ENCODE measurements around the gene XPR1. TPM values are rescaled to one million over a fixed set of nuclear protein-coding genes. Genes with fewer than 3 reads are reported as not detected.

The XPR1 gene
- total and polyA plus RNA-seq, 10 of the 15 experiments (the other 5 are each of a cell fraction or from before 2014, with no cell fraction given) = 1.1 to 33.9 (median 11.3) TPM

DNA sequence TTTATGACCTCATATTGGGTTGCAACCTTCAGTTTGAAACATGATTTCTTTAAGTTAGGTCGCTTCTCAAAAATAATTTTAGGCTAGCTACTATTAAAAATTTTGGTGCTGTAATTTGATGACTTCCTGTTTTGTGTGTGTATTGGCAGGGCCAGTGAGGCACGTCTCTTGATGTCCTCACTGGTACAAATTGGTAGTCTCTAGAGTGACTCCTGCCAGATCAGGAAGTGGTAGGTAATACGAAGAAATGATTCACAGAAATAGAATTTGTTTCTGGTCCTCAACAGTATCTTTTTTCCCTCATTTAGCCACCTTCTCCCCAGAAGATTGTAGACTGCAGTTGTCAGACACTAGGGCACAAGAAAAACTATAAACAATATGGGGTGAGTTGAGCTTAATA, 160.0 kb downstream of the XPR1 start:
- Histone ChIP-seq H3K4me3 (no peak overlapping the region), H3K9me3 (replicated peaks; ENCODE audit: control insufficient read depth, insufficient read depth, low read length) (no peaks in the 10 kb centered on the region), H2AFZ (ENCODE audit: control insufficient read depth, low read depth, low read length) (no peak overlapping the region), H3K4me2 (ENCODE audit: control insufficient read depth, insufficient read depth) (no peak overlapping the region), H3K4me1 (ENCODE audit: control insufficient read depth, insufficient read depth, low read length) (no peaks in the 10 kb centered on the region), H3K27me3 (replicated peaks in 1 of 2; ENCODE audit: control insufficient read depth in 2 of 2, insufficient read depth in 2 of 2, low read length in 1 of 2) (no peaks in the 10 kb centered on the region), H3K9ac (ENCODE audit: control insufficient read depth, insufficient read depth, low read length) (no peak overlapping the region), H4K20me1 (ENCODE audit: control insufficient read depth, insufficient read depth) (no peaks in the 10 kb centered on the region), H3K27ac (ENCODE audit: control insufficient read depth, insufficient read depth) (no peak overlapping the region), H3K36me3 (ENCODE audit: control insufficient read depth in 2 of 2, insufficient read depth in 2 of 2, low read length in 1 of 2) (no peaks in the 10 kb centered on the region; a peak in 1 of 4 replicates), H3K79me2 (ENCODE audit: control insufficient read depth, insufficient read depth, low read length) (no peaks in the 10 kb centered on the region)
- TF ChIP-seq GABPA (IDR thresholded peaks at IDR 0.05; ENCODE audit: low read depth) = no peak
- TF ChIP-seq SPI1 (IDR thresholded peaks at IDR 0.05; ENCODE audit: borderline replicate concordance, insufficient read depth, low read depth, low read length) = peak; percentile 33; the same call in 1 of the 2 replicates
- in situ Hi-C loops (cut with MboI) = no loop called here
- ChIA-PET RAD21 (ENCODE audit: unreplicated experiment) (interaction anchor here (1.0 to 1.7 kb wide), 2 partner anchors 13 to 72 kb away, joined by 3 to 6 read pairs; no protein-coding TSS in a partner anchor), POLR2A (interaction anchor here (0.5 kb wide), 1 partner anchor 276 kb away, joined by 4 read pairs; no protein-coding TSS in a partner anchor), SMC1A (ENCODE audit: uncharacterized antibody, unreplicated experiment) (interaction anchor here (1.3 to 2.3 kb wide), 5 partner anchors 9 to 258 kb away, joined by 3 to 10 read pairs (median 4); no protein-coding TSS in a partner anchor), CTCF (interaction anchor here (0.6 kb wide), 1 partner anchor 54 kb away, joined by 3 read pairs; no protein-coding TSS in a partner anchor)
- peak; percentile 70 for ATAC-seq
- 29% methylated on average over 3 of the region's 3 CpGs for WGBS (ENCODE audit: insufficient coverage, insufficient replicate concordance, low lambda C conversion rate, missing lambda C conversion rate)
- DNase-seq (ENCODE audit: low read depth, low spot score) = no peak
- BruUV-seq (replicated peaks) = no TSS peak
- intact Hi-C loops (cut with micrococcal nuclease; ENCODE audit: unreplicated experiment) = no loop called here
- FAIRE-seq = no peak

- TF ChIP-seq MTA3 (IDR thresholded peaks at IDR 0.05; ENCODE audit: borderline replicate concordance, low read length) (no peak), CEBPB (IDR thresholded peaks at IDR 0.05; ENCODE audit: borderline replicate concordance in 1 of 2, low read depth in 2 of 2, low read length in 2 of 2) (no peak), RBBP5 (conservative IDR thresholded peaks at IDR 0.05) (no peak), TCF12 (IDR thresholded peaks at IDR 0.05; ENCODE audit: low read depth, low read length) (no peak)
- RAD21 ChIA-PET (ENCODE audit: unreplicated experiment) = no interaction called here
- no peak overlapping the region for H3K4me2 ChIP-seq (ENCODE audit: control insufficient read depth, insufficient read depth)
- BruUV-seq (replicated peaks) = no TSS peak
- CTCF ChIA-PET = interaction anchor here (1.2 kb wide), 1 partner anchor 70 kb away, joined by 4 read pairs; no protein-coding TSS in a partner anchor
- H3K9me3 ChIP-seq (replicated peaks; ENCODE audit: control insufficient read depth, insufficient read depth, low read length) = no peaks in the 10 kb centered on the region
- no peak for DNase-seq (ENCODE audit: low read depth, low spot score)
- POLR2A ChIA-PET = no interaction called here
- H2AFZ ChIP-seq (ENCODE audit: control insufficient read depth, low read depth, low read length) = no peak overlapping the region
- WGBS (ENCODE audit: insufficient coverage, insufficient replicate concordance, low lambda C conversion rate, missing lambda C conversion rate) = 90% methylated on average over 2 of the region's 2 CpGs
- H3K4me3 ChIP-seq = no peak overlapping the region
- SMC1A ChIA-PET (ENCODE audit: uncharacterized antibody, unreplicated experiment) = interaction anchor here (2.3 kb wide), 1 partner anchor 12 kb away, joined by 10 read pairs; no protein-coding TSS in a partner anchor
- no peak overlapping the region for H3K9ac ChIP-seq (ENCODE audit: control insufficient read depth, insufficient read depth, low read length)
- no peak for ATAC-seq
- H3K4me1 ChIP-seq (ENCODE audit: control insufficient read depth, insufficient read depth, low read length) = no peaks in the 10 kb centered on the region
- no peaks in the 10 kb centered on the region for H4K20me1 ChIP-seq (ENCODE audit: control insufficient read depth, insufficient read depth)
- intact Hi-C loops (cut with micrococcal nuclease; ENCODE audit: unreplicated experiment) (no loop called here), in situ Hi-C loops (cut with MboI) (no loop called here)
- H3K36me3 ChIP-seq (ENCODE audit: control insufficient read depth in 2 of 2, insufficient read depth in 2 of 2, low read length in 1 of 2) = no peaks in the 10 kb centered on the region; a peak in 1 of 4 replicates
- H3K79me2 ChIP-seq (ENCODE audit: control insufficient read depth, insufficient read depth, low read length) = no peaks in the 10 kb centered on the region
- no peak overlapping the region for H3K27ac ChIP-seq (ENCODE audit: control insufficient read depth, insufficient read depth)
- H3K27me3 ChIP-seq (replicated peaks in 1 of 2; ENCODE audit: control insufficient read depth in 2 of 2, insufficient read depth in 2 of 2, low read length in 1 of 2) = no peaks in the 10 kb centered on the region
- FAIRE-seq = no peak
These were observed 161.6 kb downstream of the XPR1 start for GRCh38 chr1:180793451-180793850.
